WTC11 (cell line): ENCODE data around the gene NTPCR. TPM values are rescaled to one million over a fixed set of nuclear protein-coding genes. Genes with fewer than 3 reads are reported as not detected.
"Not testable (repeated sequence)": the region's sequence is repeated elsewhere in the genome, so short reads cannot be mapped to it uniquely, and the experiment has no call there.

Source experiments
- ATAC-seq: fragments of 200-7000 bp; cut with Tn5 transposase; 2 replicates; pipeline ENCODE4 v1.10.0; 2021; ENCODE audit warnings: mild to moderate bottlenecking, moderate library complexity
- CTCF ChIA-PET: fragments of 300-600 bp; sonication (Branson Sonifier 250); formaldehyde crosslinking; loops from one replicate; lab custom pipeline; 2021; ENCODE audit warnings: antibody characterized with exemption; lab: Charles Lee
- POLR2A ChIA-PET: fragments of 350-600 bp; sonication (Branson Sonifier 250); formaldehyde crosslinking; loops from one replicate; lab custom pipeline; 2021; ENCODE audit warnings: antibody characterized with exemption; lab: Charles Lee
- DNase-seq: peaks from one replicate; pipeline ENCODE4 v3.0.0; 2021; ENCODE audit warnings: low spot score
- H3K27ac Mint-ChIP-seq: 2 replicates; pipeline ENCODE4 v1.8.0; 2021; ENCODE audit warnings: mixed read lengths
- H3K27me3 Mint-ChIP-seq: 2 replicates; pipeline ENCODE4 v1.8.0; 2021; ENCODE audit warnings: low read depth, mild to moderate bottlenecking, moderate library complexity, mixed read lengths
- H3K36me3 Mint-ChIP-seq: 2 replicates; pipeline ENCODE4 v1.8.0; 2021; ENCODE audit warnings: mixed read lengths
- H3K4me1 Mint-ChIP-seq: 2 replicates; pipeline ENCODE4 v1.8.0; 2022; ENCODE audit warnings: mixed read lengths
- H3K4me3 Mint-ChIP-seq: 2 replicates; pipeline ENCODE4 v1.8.0; 2021; ENCODE audit warnings: mild to moderate bottlenecking, moderate library complexity, mixed read lengths
- H3K9me3 Mint-ChIP-seq: 2 replicates; pipeline ENCODE4 v1.8.0; 2021; ENCODE audit warnings: mixed read lengths
- ATF1 ChIP-seq: sonication (generic); formaldehyde crosslinking; IDR thresholded peaks from 2 replicates; pipeline ENCODE4 v1.8.1; 2023; ENCODE audit warnings: mild to moderate bottlenecking, moderate library complexity, missing genetic modification reagents
- CREM ChIP-seq: sonication (generic); formaldehyde crosslinking; IDR thresholded peaks from 2 replicates; pipeline ENCODE4 v1.8.1; 2022; ENCODE audit warnings: mild to moderate bottlenecking, missing genetic modification reagents, moderate library complexity
- GABPB1 ChIP-seq: sonication (generic); formaldehyde crosslinking; IDR thresholded peaks from 2 replicates; pipeline ENCODE4 v1.8.1; 2023; ENCODE audit warnings: mild to moderate bottlenecking, missing genetic modification reagents
- GTF2I ChIP-seq: fragments of 250-450 bp; sonication (Bioruptor Pico); conservative IDR thresholded peaks from 2 replicates; pipeline ENCODE4 v1.4.0; 2021; ENCODE audit warnings: mild to moderate bottlenecking
- HMGA2 ChIP-seq: fragments of 250-450 bp; sonication (Bioruptor Pico); IDR thresholded peaks from 2 replicates; pipeline ENCODE4 v1.4.0; 2021; ENCODE audit warnings: mild to moderate bottlenecking, moderate library complexity
- NFE2L1 ChIP-seq: sonication (generic); formaldehyde crosslinking; IDR thresholded peaks from 2 replicates; pipeline ENCODE4 v1.8.1; 2023; ENCODE audit warnings: missing genetic modification reagents
- NR3C1 ChIP-seq: sonication (generic); formaldehyde crosslinking; conservative IDR thresholded peaks from 2 replicates; pipeline ENCODE4 v1.8.1; 2023; ENCODE audit warnings: low read depth, mild to moderate bottlenecking, missing genetic modification reagents
- RELA ChIP-seq: sonication (generic); formaldehyde crosslinking; IDR thresholded peaks from 2 replicates; pipeline ENCODE4 v1.8.1; 2022; ENCODE audit warnings: missing genetic modification reagents, mild to moderate bottlenecking, borderline replicate concordance
- SOX15 ChIP-seq: fragments of 250-450 bp; sonication (Bioruptor Pico); IDR thresholded peaks from 2 replicates; pipeline ENCODE4 v1.9.0; 2021; ENCODE audit warnings: mild to moderate bottlenecking
- TEAD1 ChIP-seq: sonication (generic); formaldehyde crosslinking; IDR thresholded peaks from 2 replicates; pipeline ENCODE4 v1.8.0; 2022; ENCODE audit warnings: mild to moderate bottlenecking, missing genetic modification reagents
- TEAD4 ChIP-seq: sonication (generic); formaldehyde crosslinking; IDR thresholded peaks from 2 replicates; pipeline ENCODE4 v1.8.0; 2022; ENCODE audit warnings: mild to moderate bottlenecking, missing genetic modification reagents
- ZBTB21 ChIP-seq: sonication (generic); formaldehyde crosslinking; IDR thresholded peaks from 2 replicates; pipeline ENCODE4 v1.8.1; 2023; ENCODE audit warnings: mild to moderate bottlenecking, missing genetic modification reagents, borderline replicate concordance
- ZNF396 ChIP-seq: fragments of 250-450 bp; sonication (Bioruptor Pico); IDR thresholded peaks from 2 replicates; pipeline ENCODE4 v1.8.0; 2021; ENCODE audit warnings: mild to moderate bottlenecking, moderate library complexity, borderline replicate concordance
- ZNF671 ChIP-seq: fragments of 250-450 bp; sonication (Bioruptor Pico); IDR thresholded peaks from 2 replicates; pipeline ENCODE4 v1.8.0; 2021; ENCODE audit warnings: mild to moderate bottlenecking
- total RNA-seq: library from RNA; stranded (reverse); gene quantifications from 3 replicates; pipeline ENCODE4 v1.2.3, GENCODE V29; 2021
- TF ChIP-seq, protein P1 (sequence below): fragments of 250-450 bp; sonication (Bioruptor Pico); IDR thresholded peaks from 2 replicates; pipeline ENCODE4 v2.1.2; 2022; ENCODE audit warnings: mild to moderate bottlenecking, moderate library complexity
- TF ChIP-seq, protein P2 (sequence below): fragments of 250-450 bp; sonication (Bioruptor Pico); conservative IDR thresholded peaks from 2 replicates; pipeline ENCODE4 v1.9.0; 2021; ENCODE audit warnings: mild to moderate bottlenecking
- TF ChIP-seq, protein P3 (sequence below): sonication (generic); formaldehyde crosslinking; IDR thresholded peaks from 2 replicates; pipeline ENCODE4 v1.8.1; 2022; ENCODE audit warnings: mild to moderate bottlenecking, missing genetic modification reagents, moderate library complexity, borderline replicate concordance
- TF ChIP-seq, protein P4 (sequence below): sonication (generic); formaldehyde crosslinking; IDR thresholded peaks from 2 replicates; pipeline ENCODE4 v1.8.0; 2022; ENCODE audit warnings: mild to moderate bottlenecking, missing genetic modification reagents
- TF ChIP-seq, protein P5 (sequence below): sonication (generic); formaldehyde crosslinking; conservative IDR thresholded peaks from 2 replicates; pipeline ENCODE4 v1.8.1; 2023; ENCODE audit warnings: mild to moderate bottlenecking, low read depth, missing genetic modification reagents, moderate library complexity
- TF ChIP-seq, protein P6 (sequence below): fragments of 250-450 bp; sonication (Bioruptor Pico); IDR thresholded peaks from 2 replicates; pipeline ENCODE4 v1.9.0; 2021; ENCODE audit warnings: mild to moderate bottlenecking
- TF ChIP-seq, protein P7 (sequence below): sonication (generic); formaldehyde crosslinking; IDR thresholded peaks from 2 replicates; pipeline ENCODE4 v1.8.0; 2022; ENCODE audit warnings: mild to moderate bottlenecking, missing genetic modification reagents

The NTPCR gene
- total RNA-seq, 1 experiment from 2014 or later, result 102 TPM

DNA sequence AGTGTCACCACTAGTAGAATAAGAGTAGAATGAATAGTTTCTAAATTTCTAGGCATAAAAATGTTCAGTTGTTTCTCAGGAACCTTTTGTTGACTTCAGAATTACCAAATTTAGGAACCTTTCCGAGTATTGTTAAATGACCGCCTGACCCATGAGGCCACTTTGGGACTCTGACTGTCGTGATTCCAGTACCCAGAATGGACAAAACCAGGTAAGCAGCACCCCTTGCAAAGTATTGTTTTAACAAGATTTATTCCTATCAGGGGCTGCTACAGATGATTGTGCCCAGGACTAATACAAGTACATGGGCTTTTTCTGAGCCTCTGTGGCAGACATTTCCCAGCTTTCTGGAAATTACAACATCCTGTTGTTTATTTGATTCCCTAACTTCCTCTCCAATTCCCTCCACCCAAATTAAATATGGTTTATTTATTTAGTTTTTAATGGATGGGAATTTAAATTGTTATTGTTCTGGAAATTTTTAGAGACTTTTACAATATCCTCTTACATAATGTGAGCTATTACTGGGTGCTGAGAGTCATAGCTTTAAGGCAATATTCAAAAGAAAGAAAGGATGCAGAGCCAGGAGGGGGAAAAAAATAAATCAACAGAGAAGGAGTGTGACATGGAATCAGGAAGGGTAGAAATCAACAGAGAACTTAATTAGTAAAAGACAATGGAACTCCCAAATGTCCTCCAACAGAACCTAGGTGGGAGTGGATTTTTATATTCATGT, 37.4 kb upstream of the NTPCR start (continued):
- TF ChIP-seq, protein P1, sequence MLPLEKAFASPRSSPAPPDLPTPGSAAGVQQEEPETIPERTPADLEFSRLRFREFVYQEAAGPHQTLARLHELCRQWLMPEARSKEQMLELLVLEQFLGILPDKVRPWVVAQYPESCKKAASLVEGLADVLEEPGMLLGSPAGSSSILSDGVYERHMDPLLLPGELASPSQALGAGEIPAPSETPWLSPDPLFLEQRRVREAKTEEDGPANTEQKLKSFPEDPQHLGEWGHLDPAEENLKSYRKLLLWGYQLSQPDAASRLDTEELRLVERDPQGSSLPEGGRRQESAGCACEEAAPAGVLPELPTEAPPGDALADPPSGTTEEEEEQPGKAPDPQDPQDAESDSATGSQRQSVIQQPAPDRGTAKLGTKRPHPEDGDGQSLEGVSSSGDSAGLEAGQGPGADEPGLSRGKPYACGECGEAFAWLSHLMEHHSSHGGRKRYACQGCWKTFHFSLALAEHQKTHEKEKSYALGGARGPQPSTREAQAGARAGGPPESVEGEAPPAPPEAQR (CRISPR knock-in tag), result no peak
- no peak for TF ChIP-seq ZBTB21
- TF ChIP-seq NR3C1 (CRISPR knock-in tag), result no peak
- TF ChIP-seq ZNF671, result no peak
- TF ChIP-seq, protein P2, sequence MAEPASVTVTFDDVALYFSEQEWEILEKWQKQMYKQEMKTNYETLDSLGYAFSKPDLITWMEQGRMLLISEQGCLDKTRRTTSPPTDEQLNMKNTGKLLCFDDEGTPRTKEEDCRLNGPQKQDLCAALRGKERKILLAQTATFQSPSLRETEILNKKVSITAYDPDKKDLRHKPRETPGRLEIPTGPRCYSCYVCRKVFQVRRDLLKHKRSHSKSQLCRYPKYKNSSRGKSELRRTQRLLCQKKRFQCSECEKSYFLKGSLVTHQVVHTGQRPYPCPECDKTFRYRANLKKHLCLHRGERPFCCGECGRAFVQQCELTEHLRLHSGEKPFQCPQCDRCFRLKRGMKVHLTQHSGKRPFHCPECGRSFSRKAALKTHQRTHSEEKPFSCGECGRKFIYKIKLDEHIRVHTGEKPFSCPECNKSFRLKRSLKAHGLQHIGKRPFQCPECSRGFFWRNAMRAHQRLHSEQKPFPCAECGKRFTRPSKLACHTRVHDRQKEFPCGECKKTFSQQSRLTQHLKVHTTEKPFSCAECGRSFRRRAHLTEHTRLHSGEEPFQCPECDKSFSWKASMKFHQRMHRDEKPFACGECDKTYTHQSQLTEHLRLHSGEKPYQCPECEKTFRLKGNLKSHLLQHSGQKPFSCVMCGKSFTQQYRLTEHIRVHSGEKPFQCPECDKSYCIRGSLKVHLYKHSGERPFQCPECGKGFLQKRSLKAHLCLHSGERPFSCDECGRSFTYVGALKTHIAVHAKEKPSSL (CRISPR knock-in tag), result no peak
- no peak for TF ChIP-seq GABPB1 (CRISPR knock-in tag)
- no peak for TF ChIP-seq CREM (CRISPR knock-in tag)
- TF ChIP-seq, protein P3, sequence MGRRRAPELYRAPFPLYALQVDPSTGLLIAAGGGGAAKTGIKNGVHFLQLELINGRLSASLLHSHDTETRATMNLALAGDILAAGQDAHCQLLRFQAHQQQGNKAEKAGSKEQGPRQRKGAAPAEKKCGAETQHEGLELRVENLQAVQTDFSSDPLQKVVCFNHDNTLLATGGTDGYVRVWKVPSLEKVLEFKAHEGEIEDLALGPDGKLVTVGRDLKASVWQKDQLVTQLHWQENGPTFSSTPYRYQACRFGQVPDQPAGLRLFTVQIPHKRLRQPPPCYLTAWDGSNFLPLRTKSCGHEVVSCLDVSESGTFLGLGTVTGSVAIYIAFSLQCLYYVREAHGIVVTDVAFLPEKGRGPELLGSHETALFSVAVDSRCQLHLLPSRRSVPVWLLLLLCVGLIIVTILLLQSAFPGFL (CRISPR knock-in tag), result no peak

DNA sequence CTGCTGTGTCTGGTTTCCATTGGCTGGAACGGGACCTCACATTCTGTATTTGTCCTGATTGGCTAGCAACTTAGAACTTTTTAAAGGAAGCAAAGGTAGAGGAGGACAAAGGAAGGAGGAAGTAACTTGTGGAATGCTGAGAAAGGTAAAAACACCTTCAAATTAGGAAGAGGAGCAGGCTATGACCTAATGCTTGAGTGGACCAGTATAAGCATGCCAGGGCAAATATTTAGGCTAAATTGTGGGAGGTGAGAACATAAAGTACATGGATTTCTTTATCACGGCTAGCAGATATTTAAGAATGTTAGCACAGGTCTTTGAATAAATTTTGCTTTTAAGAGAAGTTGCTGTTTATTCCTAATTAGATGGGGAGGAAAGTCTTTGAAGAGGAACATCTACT, 36.1 kb upstream of the NTPCR start:
- H3K36me3 Mint-ChIP-seq, H3K27me3 Mint-ChIP-seq, H3K4me3 Mint-ChIP-seq, CTCF ChIA-PET, H3K27ac Mint-ChIP-seq, H3K9me3 Mint-ChIP-seq, DNase-seq, POLR2A ChIA-PET, ATAC-seq: not testable (repeated sequence)
- peaks cover 27% of the 10 kb centered on the region for H3K4me1 Mint-ChIP-seq

DNA sequence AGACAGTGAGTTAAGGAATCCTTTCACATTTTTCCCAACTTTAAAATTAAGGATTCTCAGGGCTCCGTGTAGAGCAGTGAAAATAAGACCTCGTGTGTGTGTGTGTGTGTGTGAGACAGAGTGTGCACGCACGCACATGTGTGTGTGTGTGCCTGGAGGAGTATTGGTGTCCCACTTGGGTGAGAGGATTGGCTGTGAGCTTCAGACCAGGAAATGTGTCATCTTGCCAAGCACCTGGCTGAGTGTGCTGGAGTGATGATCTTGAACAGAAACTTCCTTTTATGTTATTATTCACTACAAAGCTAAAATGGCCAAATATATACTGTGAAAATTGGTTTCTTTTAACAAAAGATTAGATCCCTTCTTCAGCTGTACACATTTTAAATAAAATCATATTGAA, 35.2 kb upstream of the NTPCR start:
- H3K36me3 Mint-ChIP-seq, result no peaks in the 10 kb centered on the region
- peaks cover 8% of the 10 kb centered on the region for H3K9me3 Mint-ChIP-seq
- ChIA-PET POLR2A (no interaction called here), CTCF (no interaction called here)
- no peak overlapping the region for H3K27ac Mint-ChIP-seq
- peaks cover 4% of the 10 kb centered on the region for H3K27me3 Mint-ChIP-seq
- no peak for DNase-seq
- no peak for TF ChIP-seq ATF1
- TF ChIP-seq ZNF396 (CRISPR knock-in tag), result no peak
- ATAC-seq, result no peak
- H3K4me1 Mint-ChIP-seq, result peaks cover 25% of the 10 kb centered on the region
- no peak overlapping the region for H3K4me3 Mint-ChIP-seq

DNA sequence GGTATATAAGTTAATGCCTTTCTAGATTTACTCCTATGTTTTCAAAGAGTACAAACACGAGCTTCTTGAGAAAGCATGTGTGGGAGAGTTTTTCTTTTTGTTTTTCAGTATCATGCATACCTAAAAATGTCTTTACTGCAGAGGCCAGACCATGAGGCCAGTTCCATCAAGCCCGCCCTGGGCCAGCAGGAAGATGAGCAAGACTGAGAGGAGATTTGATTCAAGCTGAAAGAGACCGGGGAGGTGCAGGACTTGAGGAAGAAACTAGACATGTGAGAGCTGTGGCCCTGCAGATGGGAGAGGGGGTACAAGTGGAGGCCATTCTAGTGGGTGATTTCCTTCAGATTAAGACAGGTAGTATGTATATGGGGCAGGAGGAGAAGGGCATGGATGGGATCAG, 33.4 kb upstream of the NTPCR start:
- ChIA-PET POLR2A (no interaction called here), CTCF (no interaction called here)
- DNase-seq, result no peak
- Mint-ChIP-seq H3K27ac (no peak overlapping the region), H3K27me3 (no peaks in the 10 kb centered on the region; the same call in 1 of the 2 replicates), H3K4me1 (peaks cover 7% of the 10 kb centered on the region), H3K9me3 (peaks cover 5% of the 10 kb centered on the region), H3K4me3 (no peak overlapping the region), H3K36me3 (no peaks in the 10 kb centered on the region)
- no peak for ATAC-seq
- no peak for TF ChIP-seq GTF2I (CRISPR knock-in tag)
- TF ChIP-seq RELA (CRISPR knock-in tag), result no peak
- no peak for TF ChIP-seq NFE2L1
- no peak for TF ChIP-seq SOX15 (CRISPR knock-in tag)
- TF ChIP-seq HMGA2 (CRISPR knock-in tag), result no peak
- TF ChIP-seq, protein P4, sequence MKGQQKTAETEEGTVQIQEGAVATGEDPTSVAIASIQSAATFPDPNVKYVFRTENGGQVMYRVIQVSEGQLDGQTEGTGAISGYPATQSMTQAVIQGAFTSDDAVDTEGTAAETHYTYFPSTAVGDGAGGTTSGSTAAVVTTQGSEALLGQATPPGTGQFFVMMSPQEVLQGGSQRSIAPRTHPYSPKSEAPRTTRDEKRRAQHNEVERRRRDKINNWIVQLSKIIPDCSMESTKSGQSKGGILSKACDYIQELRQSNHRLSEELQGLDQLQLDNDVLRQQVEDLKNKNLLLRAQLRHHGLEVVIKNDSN (CRISPR knock-in tag), result no peak
- TF ChIP-seq, protein P5, sequence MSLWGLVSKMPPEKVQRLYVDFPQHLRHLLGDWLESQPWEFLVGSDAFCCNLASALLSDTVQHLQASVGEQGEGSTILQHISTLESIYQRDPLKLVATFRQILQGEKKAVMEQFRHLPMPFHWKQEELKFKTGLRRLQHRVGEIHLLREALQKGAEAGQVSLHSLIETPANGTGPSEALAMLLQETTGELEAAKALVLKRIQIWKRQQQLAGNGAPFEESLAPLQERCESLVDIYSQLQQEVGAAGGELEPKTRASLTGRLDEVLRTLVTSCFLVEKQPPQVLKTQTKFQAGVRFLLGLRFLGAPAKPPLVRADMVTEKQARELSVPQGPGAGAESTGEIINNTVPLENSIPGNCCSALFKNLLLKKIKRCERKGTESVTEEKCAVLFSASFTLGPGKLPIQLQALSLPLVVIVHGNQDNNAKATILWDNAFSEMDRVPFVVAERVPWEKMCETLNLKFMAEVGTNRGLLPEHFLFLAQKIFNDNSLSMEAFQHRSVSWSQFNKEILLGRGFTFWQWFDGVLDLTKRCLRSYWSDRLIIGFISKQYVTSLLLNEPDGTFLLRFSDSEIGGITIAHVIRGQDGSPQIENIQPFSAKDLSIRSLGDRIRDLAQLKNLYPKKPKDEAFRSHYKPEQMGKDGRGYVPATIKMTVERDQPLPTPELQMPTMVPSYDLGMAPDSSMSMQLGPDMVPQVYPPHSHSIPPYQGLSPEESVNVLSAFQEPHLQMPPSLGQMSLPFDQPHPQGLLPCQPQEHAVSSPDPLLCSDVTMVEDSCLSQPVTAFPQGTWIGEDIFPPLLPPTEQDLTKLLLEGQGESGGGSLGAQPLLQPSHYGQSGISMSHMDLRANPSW (CRISPR knock-in tag), result no peak
- no peak for TF ChIP-seq TEAD1
- TF ChIP-seq CREM (CRISPR knock-in tag), result no peak
- TF ChIP-seq TEAD4 (CRISPR knock-in tag), result no peak
- TF ChIP-seq, protein P6, sequence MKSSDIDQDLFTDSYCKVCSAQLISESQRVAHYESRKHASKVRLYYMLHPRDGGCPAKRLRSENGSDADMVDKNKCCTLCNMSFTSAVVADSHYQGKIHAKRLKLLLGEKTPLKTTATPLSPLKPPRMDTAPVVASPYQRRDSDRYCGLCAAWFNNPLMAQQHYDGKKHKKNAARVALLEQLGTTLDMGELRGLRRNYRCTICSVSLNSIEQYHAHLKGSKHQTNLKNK, result no peak
- TF ChIP-seq, protein P7, sequence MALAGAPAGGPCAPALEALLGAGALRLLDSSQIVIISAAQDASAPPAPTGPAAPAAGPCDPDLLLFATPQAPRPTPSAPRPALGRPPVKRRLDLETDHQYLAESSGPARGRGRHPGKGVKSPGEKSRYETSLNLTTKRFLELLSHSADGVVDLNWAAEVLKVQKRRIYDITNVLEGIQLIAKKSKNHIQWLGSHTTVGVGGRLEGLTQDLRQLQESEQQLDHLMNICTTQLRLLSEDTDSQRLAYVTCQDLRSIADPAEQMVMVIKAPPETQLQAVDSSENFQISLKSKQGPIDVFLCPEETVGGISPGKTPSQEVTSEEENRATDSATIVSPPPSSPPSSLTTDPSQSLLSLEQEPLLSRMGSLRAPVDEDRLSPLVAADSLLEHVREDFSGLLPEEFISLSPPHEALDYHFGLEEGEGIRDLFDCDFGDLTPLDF (CRISPR knock-in tag), result no peak
- no peak for TF ChIP-seq ATF1
